Mucosa of stomach (tissue), 1 donor: ENCODE data around the gene KCND2.

ENCODE experiments used
- H3K27me3 ChIP-seq: one replicate; pipeline ENCODE4 v1.7.0; 2013; ENCODE audit warnings: mild to moderate bottlenecking, low read length; ENCODE audit not compliant: control insufficient read depth, insufficient read depth
- H3K36me3 ChIP-seq: one replicate; pipeline ENCODE4 v1.7.0; 2013; ENCODE audit warnings: low read length; ENCODE audit not compliant: control insufficient read depth, insufficient read depth
- H3K4me1 ChIP-seq: one replicate; pipeline ENCODE4 v1.7.0; 2013; ENCODE audit warnings: mild to moderate bottlenecking, low read length; ENCODE audit not compliant: control insufficient read depth, insufficient read depth
- H3K4me3 ChIP-seq: one replicate; pipeline ENCODE4 v1.7.0; 2013; ENCODE audit warnings: low read length
- H3K9ac ChIP-seq: one replicate; pipeline ENCODE4 v1.7.0; 2013; ENCODE audit warnings: mild to moderate bottlenecking, low read length, moderate library complexity
- H3K9me3 ChIP-seq: one replicate; pipeline ENCODE4 v1.7.0; 2013; ENCODE audit warnings: mild to moderate bottlenecking, low read length, moderate library complexity; ENCODE audit not compliant: control insufficient read depth
- donor health status: Pancreatic carcinoma.

Gene KCND2

DNA sequence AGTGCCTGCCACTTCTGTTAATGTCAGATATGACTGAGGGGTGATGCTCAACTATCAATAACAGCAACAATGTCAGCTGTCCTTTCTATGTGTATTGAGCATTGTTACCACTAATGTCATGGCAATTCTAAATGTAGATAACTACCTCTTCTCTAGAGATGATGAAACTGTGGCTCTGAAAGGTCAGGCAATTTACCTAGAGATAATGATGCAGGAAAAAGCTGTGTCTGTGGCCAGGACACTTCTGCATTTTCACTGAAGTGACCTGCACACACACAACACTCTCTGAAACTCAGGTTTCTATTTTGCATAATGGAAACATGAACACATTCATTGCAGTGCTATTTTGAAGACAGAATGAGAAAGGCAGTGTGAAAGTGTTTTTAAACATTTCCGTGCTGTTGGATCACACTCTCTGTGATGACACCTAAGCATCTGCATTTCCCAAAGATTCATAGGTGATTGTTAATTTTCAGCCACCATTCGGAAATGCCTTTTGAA is 148.2 kb downstream of the KCND2 start:
- Histone ChIP-seq H3K27me3 (no peaks in the 10 kb centered on the region), H3K4me1 (no peaks in the 10 kb centered on the region), H3K9ac (no peak overlapping the region), H3K4me3 (no peak overlapping the region), H3K9me3 (no peaks in the 10 kb centered on the region), H3K36me3 (no peaks in the 10 kb centered on the region)

DNA sequence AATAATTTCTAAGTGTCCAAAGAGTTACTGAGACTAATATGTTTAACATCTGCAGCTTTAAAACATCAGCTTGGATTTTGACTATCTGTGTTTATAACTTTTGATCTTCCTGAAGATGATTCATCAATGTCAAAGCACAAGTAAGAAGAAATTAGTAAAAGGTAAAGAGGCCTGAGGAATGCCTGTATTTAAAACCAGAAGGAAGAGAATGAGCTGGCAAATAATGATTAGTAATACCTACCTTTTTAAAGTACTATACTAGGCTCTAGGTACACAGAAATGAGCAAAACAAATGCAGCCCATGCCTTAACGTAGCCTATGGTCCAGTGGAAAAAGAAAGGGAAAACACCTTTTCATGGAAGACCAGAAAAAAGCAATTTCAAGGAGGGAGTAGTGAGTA is 158.0 kb downstream of the KCND2 start:
- H3K36me3 ChIP-seq = no peaks in the 10 kb centered on the region
- H3K9me3 ChIP-seq = no peaks in the 10 kb centered on the region
- no peaks in the 10 kb centered on the region for H3K4me1 ChIP-seq
- H3K4me3 ChIP-seq = no peak overlapping the region
- H3K9ac ChIP-seq = no peak overlapping the region
- H3K27me3 ChIP-seq = no peaks in the 10 kb centered on the region

DNA sequence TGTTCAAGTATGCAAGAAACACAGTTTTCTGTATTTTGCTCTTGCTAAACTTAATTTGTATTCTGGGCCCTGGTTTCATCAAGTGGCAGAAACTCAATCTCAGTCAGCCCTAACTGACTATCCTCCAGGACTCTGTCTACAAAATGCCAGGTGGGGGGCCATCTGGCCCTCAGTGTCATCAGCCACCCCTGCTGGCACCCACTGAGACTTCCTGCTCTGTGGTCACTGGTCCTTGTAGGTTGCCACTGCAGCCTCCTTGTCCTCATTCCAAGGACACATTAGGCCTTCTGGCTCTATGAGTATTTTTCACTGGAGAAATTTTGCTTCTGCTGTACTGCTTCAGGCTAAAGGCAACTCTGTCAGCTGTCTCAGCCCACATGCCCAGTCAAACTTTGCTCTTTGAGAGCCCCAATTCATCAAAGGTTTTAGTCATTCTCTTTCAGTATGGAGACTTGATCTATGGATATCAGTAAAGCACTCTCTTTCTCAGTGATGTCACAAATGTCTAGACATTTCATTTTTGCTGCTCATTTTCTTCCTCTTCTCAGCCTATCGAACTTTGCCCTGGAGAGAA is 163.6 kb downstream of the KCND2 start:
- Histone ChIP-seq H3K36me3 (no peaks in the 10 kb centered on the region), H3K9ac (no peak overlapping the region), H3K27me3 (no peaks in the 10 kb centered on the region), H3K9me3 (no peaks in the 10 kb centered on the region), H3K4me1 (no peaks in the 10 kb centered on the region), H3K4me3 (no peak overlapping the region)

DNA sequence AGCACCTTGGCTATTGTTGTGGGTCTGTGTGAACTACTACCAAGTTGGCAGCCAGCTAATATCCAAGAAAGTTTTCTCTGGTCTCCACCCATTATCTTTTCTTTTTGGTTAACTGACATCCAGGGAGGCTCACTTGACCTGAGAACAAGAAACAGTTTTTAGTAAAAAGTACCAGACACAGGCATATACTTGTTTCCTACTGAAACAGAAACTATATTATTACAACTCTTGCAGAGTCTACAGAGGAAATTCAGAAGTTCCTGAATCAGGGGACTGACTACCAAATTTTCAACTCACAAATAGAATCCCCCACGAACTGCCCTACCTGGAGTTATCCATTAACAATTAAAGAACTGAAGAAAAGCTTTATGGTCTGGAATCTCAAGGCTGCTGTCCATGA is 168.9 kb downstream of the KCND2 start:
- Histone ChIP-seq H3K4me3 (no peak overlapping the region), H3K36me3 (no peaks in the 10 kb centered on the region), H3K9ac (no peak overlapping the region), H3K9me3 (no peaks in the 10 kb centered on the region), H3K27me3 (no peaks in the 10 kb centered on the region), H3K4me1 (no peaks in the 10 kb centered on the region)

DNA sequence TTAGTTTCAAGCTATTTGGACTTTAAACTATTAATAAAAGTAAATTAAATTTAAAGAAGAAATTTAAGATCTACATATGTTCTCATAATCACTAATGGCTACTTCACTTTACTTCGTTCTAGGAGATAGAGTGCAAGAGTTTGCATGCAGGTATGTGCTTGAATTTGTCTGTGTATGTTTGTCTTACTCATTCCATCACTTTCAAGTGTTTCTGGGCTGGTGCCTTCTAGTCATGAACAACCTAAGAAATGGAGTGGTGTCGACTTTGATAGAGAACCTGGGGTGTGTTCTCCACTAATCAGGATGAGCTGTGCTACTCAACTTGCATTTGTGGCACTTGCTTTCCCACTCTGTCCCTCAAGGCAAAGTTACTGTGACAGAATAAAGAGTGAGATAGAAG is 169.9 kb downstream of the KCND2 start:
- H3K36me3 ChIP-seq = no peaks in the 10 kb centered on the region
- no peaks in the 10 kb centered on the region for H3K4me1 ChIP-seq
- no peak overlapping the region for H3K4me3 ChIP-seq
- no peak overlapping the region for H3K9ac ChIP-seq
- no peaks in the 10 kb centered on the region for H3K9me3 ChIP-seq
- no peaks in the 10 kb centered on the region for H3K27me3 ChIP-seq

DNA sequence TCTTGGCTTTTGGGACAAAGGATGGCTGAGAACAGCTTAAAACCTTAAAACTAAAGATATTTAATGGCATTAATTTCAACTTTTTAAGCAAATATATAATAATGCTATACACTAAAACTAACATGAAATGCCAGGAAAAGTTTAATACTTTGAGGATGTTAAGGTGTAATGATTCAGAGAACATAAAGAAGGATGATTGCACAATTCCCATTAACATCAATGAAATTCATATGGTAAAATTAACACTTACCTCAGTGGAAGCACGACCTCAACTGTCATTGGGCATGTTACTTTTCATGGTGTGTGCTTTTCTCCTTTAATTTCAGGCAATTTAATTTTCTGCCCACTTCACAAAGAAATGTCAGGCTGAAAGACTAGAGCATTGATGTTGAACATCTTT is 171.7 kb downstream of the KCND2 start:
- Histone ChIP-seq H3K27me3 (no peaks in the 10 kb centered on the region), H3K4me1 (no peaks in the 10 kb centered on the region), H3K9me3 (no peaks in the 10 kb centered on the region), H3K36me3 (no peaks in the 10 kb centered on the region), H3K9ac (no peak overlapping the region), H3K4me3 (no peak overlapping the region)

DNA sequence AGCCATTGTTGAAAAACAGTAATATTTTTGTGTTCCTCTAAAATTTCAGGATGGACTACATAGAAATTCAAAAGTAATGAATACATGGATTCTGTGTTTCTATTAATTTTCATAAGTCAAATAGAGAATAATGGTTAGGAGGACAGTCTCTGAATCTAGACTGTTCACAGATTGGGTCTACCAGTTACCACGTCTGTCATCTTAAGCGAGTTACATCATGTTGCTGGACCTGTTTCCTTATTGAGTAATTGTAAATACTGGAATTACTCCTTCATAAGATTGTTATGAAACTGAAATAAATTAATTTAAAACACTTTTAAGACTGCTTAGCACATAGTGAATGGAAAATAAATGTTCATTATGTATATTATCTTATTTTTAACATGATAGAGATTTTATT is 172.3 kb downstream of the KCND2 start:
- H3K9me3 ChIP-seq = no peaks in the 10 kb centered on the region
- H3K9ac ChIP-seq = no peak overlapping the region
- no peaks in the 10 kb centered on the region for H3K4me1 ChIP-seq
- H3K27me3 ChIP-seq = no peaks in the 10 kb centered on the region
- no peak overlapping the region for H3K4me3 ChIP-seq
- H3K36me3 ChIP-seq = no peaks in the 10 kb centered on the region

DNA sequence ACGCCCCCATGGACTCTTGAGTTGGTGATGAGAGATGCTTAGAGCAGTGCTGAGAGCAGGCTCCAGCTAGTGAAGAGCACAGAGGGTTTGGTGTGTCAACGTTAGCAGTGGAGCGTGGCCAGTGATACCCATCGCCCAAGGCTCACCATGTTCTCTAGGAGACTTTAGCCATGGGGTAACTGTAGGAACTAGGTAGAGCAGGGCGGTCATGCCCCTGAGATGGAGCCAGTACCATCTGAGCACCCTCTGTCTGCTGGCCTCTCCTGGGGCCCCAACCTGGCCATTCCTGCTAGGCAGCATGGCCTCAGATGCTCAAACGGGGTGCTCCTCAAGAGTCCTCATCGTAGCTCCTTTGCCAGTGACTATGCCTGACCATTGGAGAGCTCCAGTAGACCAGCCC is 179.7 kb downstream of the KCND2 start:
- Histone ChIP-seq H3K4me1 (no peaks in the 10 kb centered on the region), H3K9ac (no peak overlapping the region), H3K36me3 (no peaks in the 10 kb centered on the region), H3K27me3 (no peaks in the 10 kb centered on the region), H3K4me3 (no peak overlapping the region), H3K9me3 (no peaks in the 10 kb centered on the region)

DNA sequence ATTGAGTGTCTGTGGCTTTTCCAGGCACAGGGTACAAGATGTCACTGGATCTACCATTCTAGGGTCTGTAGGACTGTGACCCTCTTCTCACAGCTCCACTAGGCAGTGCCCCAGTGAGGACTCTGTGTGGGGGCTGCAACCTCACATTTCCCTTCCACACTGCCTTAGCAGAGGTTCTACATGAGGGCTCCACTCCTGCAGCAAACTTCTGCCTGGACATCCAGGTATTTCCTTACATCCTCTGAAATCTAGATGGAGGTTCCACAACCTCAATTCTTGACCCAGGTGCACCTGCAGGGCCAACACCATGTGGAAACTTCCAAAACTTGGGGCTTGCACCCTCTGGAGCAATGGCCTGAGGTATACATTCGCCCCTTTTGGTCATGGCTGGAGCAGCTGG is 183.7 kb downstream of the KCND2 start:
- Histone ChIP-seq H3K4me3 (no peak overlapping the region), H3K4me1 (no peaks in the 10 kb centered on the region), H3K27me3 (no peaks in the 10 kb centered on the region), H3K9ac (no peak overlapping the region), H3K36me3 (no peaks in the 10 kb centered on the region), H3K9me3 (no peaks in the 10 kb centered on the region)

DNA sequence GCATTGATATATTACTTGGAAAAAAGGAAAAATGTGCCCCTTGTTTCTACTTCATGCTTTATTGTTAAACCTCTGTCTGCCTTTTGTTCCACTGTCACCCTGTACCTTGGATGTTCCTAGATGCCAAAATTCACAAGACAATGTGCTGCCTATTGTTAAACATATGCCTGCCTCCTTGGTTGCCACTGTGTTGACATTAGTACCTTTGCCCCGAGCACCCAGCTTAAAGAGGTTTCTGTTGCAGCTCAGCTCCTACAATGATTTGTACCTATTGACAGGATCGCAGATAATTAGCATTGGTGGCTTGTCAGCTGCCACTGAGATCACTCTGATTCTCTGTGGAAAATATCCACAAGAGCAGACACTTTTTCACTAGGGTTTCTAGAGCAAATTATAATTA is 188.0 kb downstream of the KCND2 start:
- Histone ChIP-seq H3K4me3 (no peak overlapping the region), H3K9ac (no peak overlapping the region), H3K4me1 (no peaks in the 10 kb centered on the region)

DNA sequence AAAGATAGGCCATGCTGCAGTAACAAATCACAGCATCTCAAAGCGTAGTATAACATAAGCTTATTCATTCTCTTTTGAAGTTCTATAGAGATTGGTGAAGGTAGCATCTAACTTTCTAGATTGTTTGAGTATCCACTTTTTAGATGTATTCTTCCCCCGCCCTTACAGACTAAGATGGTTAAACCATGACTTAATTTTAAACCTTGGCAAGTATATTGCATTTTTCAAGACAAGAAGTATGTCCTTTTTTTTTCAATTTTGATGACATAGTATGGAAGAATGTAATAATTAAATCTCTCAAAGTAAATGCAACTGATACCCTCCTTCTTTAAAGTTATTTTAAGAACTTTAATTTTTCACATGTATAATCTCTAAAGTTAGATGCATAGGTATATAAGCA is 190.0 kb downstream of the KCND2 start:
- Histone ChIP-seq H3K9ac (no peak overlapping the region), H3K4me3 (no peak overlapping the region), H3K9me3 (no peaks in the 10 kb centered on the region), H3K4me1 (no peaks in the 10 kb centered on the region), H3K36me3 (no peaks in the 10 kb centered on the region), H3K27me3 (no peaks in the 10 kb centered on the region)

More for the DNA sequence above, 188.0 kb downstream of the KCND2 start:
- Histone ChIP-seq H3K9me3 (no peaks in the 10 kb centered on the region), H3K27me3 (no peaks in the 10 kb centered on the region), H3K36me3 (no peaks in the 10 kb centered on the region)

DNA sequence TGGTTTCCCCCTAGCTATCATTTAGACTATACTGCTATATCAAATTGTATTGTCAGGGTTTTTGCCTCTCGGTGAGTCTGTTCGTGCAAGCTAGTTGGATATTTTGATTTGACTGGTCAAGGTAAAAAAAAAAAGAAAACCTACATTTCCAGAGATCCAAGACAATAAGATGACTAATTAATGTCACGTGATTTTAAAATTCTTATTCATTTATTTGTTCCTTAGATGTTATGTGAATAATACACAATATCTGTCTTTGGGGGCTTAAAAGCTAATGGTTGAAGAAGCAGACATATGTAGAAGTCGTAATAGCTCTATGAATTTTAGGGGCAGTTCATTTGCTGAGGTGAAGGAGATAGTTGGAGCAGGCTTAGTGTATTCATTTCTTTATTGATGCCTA is 191.1 kb downstream of the KCND2 start:
- H3K9me3 ChIP-seq = no peaks in the 10 kb centered on the region
- no peaks in the 10 kb centered on the region for H3K36me3 ChIP-seq
- no peaks in the 10 kb centered on the region for H3K27me3 ChIP-seq
- no peak overlapping the region for H3K4me3 ChIP-seq
- no peaks in the 10 kb centered on the region for H3K4me1 ChIP-seq
- no peak overlapping the region for H3K9ac ChIP-seq

DNA sequence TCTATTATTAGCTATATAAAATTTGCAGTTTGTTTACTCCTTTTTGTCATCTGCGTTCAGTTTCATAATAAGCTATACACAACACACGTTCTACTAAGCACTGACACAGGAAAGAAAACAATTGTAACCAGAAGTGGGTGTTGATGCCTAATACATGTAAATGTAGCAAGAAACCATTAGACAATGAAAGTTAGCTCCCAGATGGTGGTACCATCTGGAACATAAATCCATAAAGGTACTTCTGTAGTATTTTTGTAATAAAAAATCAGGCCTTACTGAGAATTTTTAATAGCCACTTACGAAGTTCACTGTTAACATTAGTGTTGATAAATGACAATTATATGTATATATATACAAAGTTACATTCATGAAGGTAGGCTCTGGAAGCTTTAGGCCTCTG is 194.7 kb downstream of the KCND2 start:
- no peaks in the 10 kb centered on the region for H3K9me3 ChIP-seq
- no peak overlapping the region for H3K4me3 ChIP-seq
- H3K4me1 ChIP-seq = no peaks in the 10 kb centered on the region
- no peak overlapping the region for H3K9ac ChIP-seq
- no peaks in the 10 kb centered on the region for H3K27me3 ChIP-seq
- no peaks in the 10 kb centered on the region for H3K36me3 ChIP-seq
